Liver (tissue), 9 donors: ENCODE measurements around the gene LRRC8A. TPM values are rescaled to one million over a fixed set of nuclear protein-coding genes. Genes with fewer than 3 reads are reported as not detected.
"Not testable (repeated sequence)": the region's sequence is repeated elsewhere in the genome, so short reads cannot be mapped to it uniquely, and the experiment has no call there.

Experiments used
- DNase-seq: peaks from one replicate; pipeline ENCODE4 v3.0.0-alpha.2; 2017; ENCODE audit warnings: low spot score
- H3K27ac ChIP-seq, 2 donors: one replicate each; pipeline ENCODE4 v1.7.0; 2013; ENCODE audit warnings: inconsistent platforms in 2 of 2, low read length in 2 of 2, control low read depth in 1 of 2, low read depth in 1 of 2, mild to moderate bottlenecking in 1 of 2
- H3K27me3 ChIP-seq, 4 donors: one replicate each; pipeline versions ENCODE4 v1.6.1 to v1.7.0; 2013; ENCODE audit warnings: low read length in 3 of 4, inconsistent platforms in 1 of 4, mild to moderate bottlenecking in 1 of 4, moderate library complexity in 1 of 4; ENCODE audit not compliant: control insufficient read depth in 4 of 4, insufficient read depth in 4 of 4
- H3K36me3 ChIP-seq, 4 donors: one replicate each; pipeline versions ENCODE4 v1.6.1 to v1.7.0; 2013; ENCODE audit warnings: low read length in 3 of 4, mild to moderate bottlenecking in 3 of 4, low read depth in 1 of 4, moderate library complexity in 1 of 4; ENCODE audit not compliant: control insufficient read depth in 4 of 4, insufficient read depth in 3 of 4
- H3K4me1 ChIP-seq, 4 donors: one replicate each; pipeline versions ENCODE4 v1.6.1 to v1.7.0; 2013; ENCODE audit warnings: low read length in 3 of 4, mild to moderate bottlenecking in 3 of 4, moderate library complexity in 1 of 4; ENCODE audit not compliant: control insufficient read depth in 4 of 4, insufficient read depth in 4 of 4
- H3K4me3 ChIP-seq, 3 donors: one replicate each; pipeline versions ENCODE4 v1.6.1 to v1.7.0; 2013; ENCODE audit warnings: low read length in 3 of 3, control low read depth in 1 of 3, low read depth in 1 of 3, mild to moderate bottlenecking in 1 of 3
- H3K9ac ChIP-seq, 2 donors: one replicate each; pipeline ENCODE4 v1.7.0; 2013; ENCODE audit warnings: low read length in 2 of 2, mild to moderate bottlenecking in 2 of 2, moderate library complexity in 2 of 2, control low read depth in 1 of 2, low read depth in 1 of 2
- H3K9me3 ChIP-seq, 4 donors: one replicate each; pipeline versions ENCODE4 v1.6.1 to v1.7.0; 2013; ENCODE audit warnings: low read length in 3 of 4; ENCODE audit not compliant: control insufficient read depth in 4 of 4
- EGR1 ChIP-seq, 2 donors: IDR thresholded peaks; 2 replicates each; pipeline ENCODE4 v1.6.1; 2016 to 2018; ENCODE audit warnings: antibody characterized with exemption in 2 of 2, low read depth in 2 of 2
- GABPA ChIP-seq, 2 donors: IDR thresholded peaks in 1 of 2; conservative IDR thresholded peaks in 1 of 2; 2 replicates each; pipeline ENCODE4 v1.6.1; 2016; ENCODE audit warnings: antibody characterized with exemption in 2 of 2, mild to moderate bottlenecking in 1 of 2, moderate library complexity in 1 of 2
- HNF4A ChIP-seq, 2 donors: conservative IDR thresholded peaks; 2 replicates each; pipeline ENCODE4 v1.6.1; 2016; ENCODE audit warnings: antibody characterized with exemption in 2 of 2, mild to moderate bottlenecking in 2 of 2
- SP1 ChIP-seq: IDR thresholded peaks from 2 replicates; pipeline ENCODE4 v1.6.1; 2018; ENCODE audit warnings: antibody characterized with exemption, mild to moderate bottlenecking
- YY1 ChIP-seq: IDR thresholded peaks from 2 replicates; pipeline ENCODE4 v1.6.1; 2016; ENCODE audit warnings: antibody characterized with exemption, mild to moderate bottlenecking
- WGBS: extraction: QIAGEN DNeasy Blood & Tissue Kit; methylation state at CpG from one replicate; pipeline ENCODE4 v1.1.7; 2013; 5-methylcytosine and 5-hydroxymethylcytosine counted together
- polyA plus RNA-seq, 2 donors: library from polyadenylated mRNA; stranded (reverse) in 1 of 2; unstranded in 1 of 2; fragments of 200-250 nt in 1 of 2; fragments of >200 nt in 1 of 2; fragmentation: Nextera tagmentation in 1 of 2; extraction: Ambion mirVana in 1 of 2; gene quantifications; one replicate each; pipeline versions ENCODE4 v1.2.1 to v1.2.3, GENCODE V29; 2013 to 2015
- total RNA-seq, 2 donors: library from RNA; depleted of rRNA; stranded (reverse); fragments of >200 nt; gene quantifications; one replicate each; pipeline ENCODE4 v1.2.3, GENCODE V29; 2014
- TF ChIP-seq, protein P1 (sequence below): IDR thresholded peaks from 2 replicates; pipeline ENCODE4 v1.6.1; 2016; ENCODE audit warnings: antibody characterized with exemption
- TF ChIP-seq, protein P2 (sequence below): IDR thresholded peaks from 2 replicates; pipeline ENCODE4 v1.6.1; 2016; ENCODE audit warnings: antibody characterized with exemption, mild to moderate bottlenecking
- donor health status: healthy.
- donor health status: healthy.
- donor health status: healthy.
- donor health status: healthy.
- donor health status: healthy.

LRRC8A gene
- total and polyA plus RNA-seq, 4 donors = 14.6 to 22.8 (median 17.9) TPM

DNA sequence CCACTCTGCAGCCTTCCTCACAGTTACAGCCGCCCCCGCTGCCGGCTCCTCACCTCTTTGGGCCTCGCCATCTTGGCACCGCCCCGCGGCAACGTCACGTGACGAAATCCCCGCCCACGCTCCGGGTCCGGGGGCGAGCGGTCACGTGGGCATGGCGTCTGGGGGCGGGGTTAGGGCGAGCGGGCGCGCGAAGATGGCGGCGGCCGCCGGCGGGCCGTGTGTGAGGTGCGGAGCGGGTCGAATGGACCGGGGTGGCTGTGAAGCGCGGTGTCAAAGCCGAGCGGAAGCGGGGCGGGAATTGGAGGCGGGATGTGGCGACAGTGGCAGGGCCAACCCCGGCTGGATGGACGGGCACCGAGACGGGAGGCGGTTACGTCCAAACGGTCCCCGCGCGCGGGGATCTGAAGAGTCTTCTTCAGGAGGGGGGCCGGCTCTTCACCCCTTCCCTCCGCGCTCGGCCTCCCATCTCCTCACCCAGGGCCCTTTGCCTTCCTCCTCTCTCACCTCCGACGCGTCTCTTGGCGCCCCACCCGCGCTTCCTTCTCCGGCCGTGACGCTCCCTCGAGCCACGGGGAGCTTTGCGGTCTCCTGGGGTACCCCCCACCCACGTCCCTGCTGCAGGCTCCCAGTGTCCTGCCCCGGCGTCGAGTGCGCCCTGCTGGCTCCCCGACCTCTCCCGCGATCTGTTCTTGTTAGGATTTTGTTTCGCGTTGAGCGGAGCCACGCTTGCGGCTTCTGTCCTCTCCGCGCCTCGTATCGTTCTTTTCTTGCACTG, 65.8 kb downstream of the LRRC8A start, which contains the start of the genes DOLK and NUP188:
Gene DOLK, minus strand, starts transcription at position 77 of the 775 bp plus-strand sequence. CDS start 300 bp downstream, outside the sequence.
Gene NUP188, plus strand, starts transcription at position 173 of the 775 bp plus-strand sequence. Its CDS starts 21 bp downstream, at position 194.
- Histone ChIP-seq H3K9ac (peak within 1 kb of the TSS; percentile 53 to 85), H3K27me3 (no peaks in the 10 kb centered on the region), H3K36me3 (peaks cover 0 to 5% (median 3%) of the 10 kb centered on the region in 4 donors), H3K9me3 (no peaks in the 10 kb centered on the region), H3K4me1 (peaks cover 6 to 21% (median 13%) of the 10 kb centered on the region in 4 donors), H3K27ac (peak within 1 kb of the TSS; percentile 90 to 91), H3K4me3 (peak within 1 kb of the TSS; percentile 61 to 84 (median 78))
- peak; percentile 99 to 100 for TF ChIP-seq EGR1 (IDR thresholded peaks at IDR 0.05; ENCODE audit: low read depth in 2 of 2)
- TF ChIP-seq GABPA (IDR thresholded peaks at IDR 0.05 in 1 of 2, conservative IDR thresholded peaks at IDR 0.05 in 1 of 2) = peak in 1 of 2 donors; percentile 62
- no peak for TF ChIP-seq HNF4A (conservative IDR thresholded peaks at IDR 0.05)
- TF ChIP-seq YY1 = peak; percentile 98
- peak; percentile 36 for TF ChIP-seq SP1
- TF ChIP-seq, protein P1, sequence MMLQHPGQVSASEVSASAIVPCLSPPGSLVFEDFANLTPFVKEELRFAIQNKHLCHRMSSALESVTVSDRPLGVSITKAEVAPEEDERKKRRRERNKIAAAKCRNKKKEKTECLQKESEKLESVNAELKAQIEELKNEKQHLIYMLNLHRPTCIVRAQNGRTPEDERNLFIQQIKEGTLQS = no peak
- TF ChIP-seq, protein P2, sequence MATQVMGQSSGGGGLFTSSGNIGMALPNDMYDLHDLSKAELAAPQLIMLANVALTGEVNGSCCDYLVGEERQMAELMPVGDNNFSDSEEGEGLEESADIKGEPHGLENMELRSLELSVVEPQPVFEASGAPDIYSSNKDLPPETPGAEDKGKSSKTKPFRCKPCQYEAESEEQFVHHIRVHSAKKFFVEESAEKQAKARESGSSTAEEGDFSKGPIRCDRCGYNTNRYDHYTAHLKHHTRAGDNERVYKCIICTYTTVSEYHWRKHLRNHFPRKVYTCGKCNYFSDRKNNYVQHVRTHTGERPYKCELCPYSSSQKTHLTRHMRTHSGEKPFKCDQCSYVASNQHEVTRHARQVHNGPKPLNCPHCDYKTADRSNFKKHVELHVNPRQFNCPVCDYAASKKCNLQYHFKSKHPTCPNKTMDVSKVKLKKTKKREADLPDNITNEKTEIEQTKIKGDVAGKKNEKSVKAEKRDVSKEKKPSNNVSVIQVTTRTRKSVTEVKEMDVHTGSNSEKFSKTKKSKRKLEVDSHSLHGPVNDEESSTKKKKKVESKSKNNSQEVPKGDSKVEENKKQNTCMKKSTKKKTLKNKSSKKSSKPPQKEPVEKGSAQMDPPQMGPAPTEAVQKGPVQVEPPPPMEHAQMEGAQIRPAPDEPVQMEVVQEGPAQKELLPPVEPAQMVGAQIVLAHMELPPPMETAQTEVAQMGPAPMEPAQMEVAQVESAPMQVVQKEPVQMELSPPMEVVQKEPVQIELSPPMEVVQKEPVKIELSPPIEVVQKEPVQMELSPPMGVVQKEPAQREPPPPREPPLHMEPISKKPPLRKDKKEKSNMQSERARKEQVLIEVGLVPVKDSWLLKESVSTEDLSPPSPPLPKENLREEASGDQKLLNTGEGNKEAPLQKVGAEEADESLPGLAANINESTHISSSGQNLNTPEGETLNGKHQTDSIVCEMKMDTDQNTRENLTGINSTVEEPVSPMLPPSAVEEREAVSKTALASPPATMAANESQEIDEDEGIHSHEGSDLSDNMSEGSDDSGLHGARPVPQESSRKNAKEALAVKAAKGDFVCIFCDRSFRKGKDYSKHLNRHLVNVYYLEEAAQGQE = peak; percentile 26
- DNase-seq = peak; percentile 100
- WGBS = under 1% methylated on average over 86 of the region's 86 CpGs

DNA sequence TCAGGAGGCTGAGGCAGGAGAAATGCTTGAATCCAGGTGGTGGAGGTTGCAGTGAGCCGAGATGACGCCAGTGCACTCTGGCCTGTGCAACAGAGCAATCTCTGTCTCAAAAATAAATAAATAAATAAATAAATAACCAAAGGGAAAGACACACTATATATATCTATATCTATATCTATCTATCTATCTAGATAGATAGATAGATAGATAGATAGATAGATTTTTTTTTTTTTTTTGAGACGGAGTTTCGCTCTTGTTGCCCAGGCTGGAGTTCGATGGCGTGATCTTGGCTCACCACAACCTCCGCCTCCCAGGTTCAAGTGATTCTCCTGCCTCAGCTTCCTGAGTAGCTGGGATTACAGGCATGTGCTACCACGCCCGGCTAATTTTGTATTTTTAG, 79.5 kb downstream of the LRRC8A start:
- H3K9me3 ChIP-seq, H3K9ac ChIP-seq, H3K4me1 ChIP-seq, DNase-seq, H3K27ac ChIP-seq, H3K4me3 ChIP-seq, H3K27me3 ChIP-seq: not testable (repeated sequence)
- peaks cover 5 to 29% (median 21%) of the 10 kb centered on the region in 4 donors for H3K36me3 ChIP-seq
- WGBS = 98% methylated on average over 9 of the region's 9 CpGs

Other genes starting within 250 kb of the LRRC8A start
- 10 to 100 TPM; 10.9 to 58.0 TPM for gene DYNC2I2, start 225.3 kb upstream of the LRRC8A start, total RNA-seq
- gene DYNC2I2, start 225.3 kb upstream of the LRRC8A start, polyA plus RNA-seq = 10 to 100 TPM; 18.5 to 20.7 TPM
- 10 to 100 TPM; 79.9 to 95.6 TPM for gene SET, start 192.9 kb upstream of the LRRC8A start, total RNA-seq
- 10 to 100 TPM; 58.2 to 58.8 TPM for gene SET, start 192.9 kb upstream of the LRRC8A start, polyA plus RNA-seq
- 1 to 10 TPM; 2.0 to 4.2 TPM for gene PKN3, start 179.6 kb upstream of the LRRC8A start, total RNA-seq
- gene PKN3, start 179.6 kb upstream of the LRRC8A start, polyA plus RNA-seq = 1 to 10 TPM in 1 of 2 donors, under 1 TPM in 1; 0.61 to 1.1 TPM
- gene ZDHHC12, start 158.0 kb upstream of the LRRC8A start, total RNA-seq = 10 to 100 TPM; 24.7 to 29.7 TPM
- 10 to 100 TPM; 30.9 to 48.2 TPM for gene ZDHHC12, start 158.0 kb upstream of the LRRC8A start, polyA plus RNA-seq
- gene ZER1, start 110.2 kb upstream of the LRRC8A start, total RNA-seq = 10 to 100 TPM; 20.0 to 29.1 TPM
- 10 to 100 TPM in 1 of 2 donors, 1 to 10 TPM in 1; 7.6 to 11.7 TPM for gene ZER1, start 110.2 kb upstream of the LRRC8A start, polyA plus RNA-seq
- gene TBC1D13, start 94.9 kb upstream of the LRRC8A start, total RNA-seq = 10 to 100 TPM in 1 of 2 donors, 1 to 10 TPM in 1; 6.3 to 11.7 TPM
- 1 to 10 TPM; 7.4 to 8.6 TPM for gene TBC1D13, start 94.9 kb upstream of the LRRC8A start, polyA plus RNA-seq
- gene ENDOG, start 63.6 kb upstream of the LRRC8A start, total RNA-seq = 10 to 100 TPM; 11.3 to 17.9 TPM
- gene ENDOG, start 63.6 kb upstream of the LRRC8A start, polyA plus RNA-seq = 10 to 100 TPM; 12.2 to 25.0 TPM
- 10 to 100 TPM in 1 of 2 donors, 1 to 10 TPM in 1; 9.0 to 13.7 TPM for gene SPOUT1, start 52.3 kb upstream of the LRRC8A start, total RNA-seq
- 10 to 100 TPM; 15.3 to 30.1 TPM for gene SPOUT1, start 52.3 kb upstream of the LRRC8A start, polyA plus RNA-seq
- gene KYAT1, start 183 bp upstream of the LRRC8A start, total RNA-seq = 1 to 10 TPM; 6.9 to 8.1 TPM
- gene KYAT1, start 183 bp upstream of the LRRC8A start, polyA plus RNA-seq = 1 to 10 TPM; 3.8 to 8.0 TPM
- gene PHYHD1, start 38.8 kb downstream of the LRRC8A start, total RNA-seq = 10 to 100 TPM in 1 of 2 donors, 1 to 10 TPM in 1; 9.2 to 28.4 TPM
- gene PHYHD1, start 38.8 kb downstream of the LRRC8A start, polyA plus RNA-seq = 10 to 100 TPM; 34.2 to 72.8 TPM
- 10 to 100 TPM; 10.0 to 13.4 TPM for gene DOLK, start 65.5 kb downstream of the LRRC8A start, total RNA-seq
- gene DOLK, start 65.5 kb downstream of the LRRC8A start, polyA plus RNA-seq = 10 to 100 TPM in 1 of 2 donors, 1 to 10 TPM in 1; 9.5 to 15.3 TPM
- gene NUP188, start 65.6 kb downstream of the LRRC8A start, total RNA-seq = 10 to 100 TPM; 31.4 to 34.7 TPM
- 1 to 10 TPM; 6.9 to 7.0 TPM for gene NUP188, start 65.6 kb downstream of the LRRC8A start, polyA plus RNA-seq
- gene SH3GLB2, start 146.2 kb downstream of the LRRC8A start, total RNA-seq = 10 to 100 TPM; 22.6 to 26.9 TPM
- 10 to 100 TPM in 1 of 2 donors, 1 to 10 TPM in 1; 5.0 to 14.0 TPM for gene SH3GLB2, start 146.2 kb downstream of the LRRC8A start, polyA plus RNA-seq
- gene MIGA2, start 154.5 kb downstream of the LRRC8A start, total RNA-seq = 10 to 100 TPM; 22.8 to 42.6 TPM
- 10 to 100 TPM in 1 of 2 donors, 1 to 10 TPM in 1; 8.0 to 11.1 TPM for gene MIGA2, start 154.5 kb downstream of the LRRC8A start, polyA plus RNA-seq
- gene DOLPP1, start 199.0 kb downstream of the LRRC8A start, total RNA-seq = 10 to 100 TPM; 15.3 to 15.6 TPM
- 10 to 100 TPM; 14.6 to 14.8 TPM for gene DOLPP1, start 199.0 kb downstream of the LRRC8A start, polyA plus RNA-seq
- gene CRAT, start 228.7 kb downstream of the LRRC8A start, total RNA-seq = 100 to 1,000 TPM in 1 of 2 donors, 10 to 100 TPM in 1; 33.8 to 121 TPM
- gene CRAT, start 228.7 kb downstream of the LRRC8A start, polyA plus RNA-seq = 100 to 1,000 TPM in 1 of 2 donors, 10 to 100 TPM in 1; 69.8 to 108 TPM
- gene PTPA, start 229.3 kb downstream of the LRRC8A start, total RNA-seq = 10 to 100 TPM; 27.6 to 42.6 TPM
- gene PTPA, start 229.3 kb downstream of the LRRC8A start, polyA plus RNA-seq = 10 to 100 TPM; 34.1 to 66.0 TPM